ENCODE measurements around the gene KCND2.
"Not testable (repeated sequence)": the region's sequence is repeated elsewhere in the genome, so short reads cannot be mapped to it uniquely, and the experiment has no call there.

- not testable (repeated sequence) for TF ChIP-seq POLR2A (IDR thresholded peaks at IDR 0.05; ENCODE audit: low read depth, low read length); POLR2AphosphoS5 (IDR thresholded peaks at IDR 0.05; ENCODE audit: low read depth, low read length); TAF1 (IDR thresholded peaks at IDR 0.05; ENCODE audit: borderline replicate concordance, low read depth, low read length)
Measured at GRCh38 chr7:120781924-120782323, 508.9 kb downstream of the KCND2 start.
